IPS DF 4.7 (cell line): ENCODE results near the gene RFX1.

Experiments
- DNase-seq: peaks from one replicate; pipeline ENCODE4 v3.0.0-alpha.2; 2013; ENCODE audit warnings: low spot score; ENCODE audit errors: extremely low read depth

Gene RFX1

DNA sequence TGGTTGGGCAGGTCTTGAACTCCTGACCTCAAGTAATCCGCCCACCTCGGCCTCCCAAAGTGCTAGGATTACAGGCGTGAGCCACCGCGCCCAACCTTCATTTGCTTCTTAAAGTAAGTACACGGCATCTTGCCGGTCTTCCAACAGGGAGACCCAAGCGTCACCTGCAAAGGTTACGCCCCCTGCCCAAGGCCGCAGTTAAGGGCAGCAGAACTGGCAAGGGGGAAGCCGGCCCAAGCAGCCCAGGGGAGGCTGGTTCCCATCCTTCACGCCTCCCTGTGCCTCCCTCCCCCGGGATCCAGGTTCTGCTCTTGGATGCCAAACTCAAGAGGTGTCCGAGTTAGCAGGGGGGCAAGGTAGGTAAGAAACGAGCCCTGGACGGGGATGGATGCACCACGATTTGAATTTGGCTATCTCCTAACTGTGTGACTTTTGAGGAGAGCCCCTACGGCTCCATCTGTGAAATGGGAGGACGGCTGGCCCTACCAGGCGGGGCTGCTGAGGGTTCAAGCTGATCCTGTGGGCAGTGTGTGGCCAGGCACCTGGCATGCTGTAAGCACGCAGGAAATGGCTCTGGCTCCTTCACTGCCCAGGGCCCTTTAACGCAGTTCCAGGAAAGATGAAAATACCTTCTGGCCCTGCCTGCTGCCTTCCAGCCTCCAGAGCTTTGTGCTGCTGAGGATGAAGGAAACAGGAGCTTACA is 9.0 kb downstream of the RFX1 start:
- no peak for DNase-seq

DNA sequence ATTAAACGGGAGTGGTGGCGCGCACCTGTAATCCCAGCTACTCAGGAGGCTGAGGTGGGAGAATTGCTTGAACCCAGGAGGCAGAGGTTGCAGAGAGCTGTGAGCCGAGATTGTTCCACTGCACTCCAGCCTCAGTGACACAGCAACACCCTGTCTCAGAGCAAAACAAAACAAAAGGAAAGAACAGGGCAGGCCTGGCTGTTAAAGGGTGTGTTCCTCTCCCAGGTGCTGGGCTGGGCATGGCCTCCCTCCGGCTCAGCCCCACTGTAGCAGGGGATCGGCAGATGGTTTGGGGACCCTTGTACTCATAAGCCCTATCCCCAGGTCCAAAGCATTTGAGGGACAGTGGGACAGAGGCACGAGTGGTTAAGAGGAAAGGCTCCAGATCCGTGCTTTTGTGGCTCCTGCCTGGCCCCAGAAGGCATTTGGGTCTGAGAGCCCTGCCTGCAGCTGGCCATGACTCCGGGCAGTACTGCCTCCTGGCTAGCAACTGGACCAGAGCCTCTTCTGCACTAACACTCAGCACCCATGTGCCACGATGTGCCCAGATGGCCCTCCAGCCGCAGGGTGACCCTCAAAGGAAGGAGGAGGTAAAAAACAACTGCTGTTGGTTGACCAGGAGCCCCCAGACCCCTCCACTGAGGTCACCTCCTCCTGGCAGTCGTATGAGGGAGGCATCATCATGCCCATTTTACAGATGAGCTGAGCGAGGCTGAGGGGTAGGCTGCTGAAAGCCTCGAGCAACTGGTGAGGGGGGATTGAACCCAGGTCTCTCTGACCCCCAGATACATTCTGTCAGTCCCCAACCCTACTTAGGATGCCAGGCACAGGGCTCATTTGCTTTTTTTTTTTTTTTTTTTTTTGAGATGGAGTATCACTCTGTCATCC is 10.0 kb downstream of the RFX1 start:
- no peak for DNase-seq

DNA sequence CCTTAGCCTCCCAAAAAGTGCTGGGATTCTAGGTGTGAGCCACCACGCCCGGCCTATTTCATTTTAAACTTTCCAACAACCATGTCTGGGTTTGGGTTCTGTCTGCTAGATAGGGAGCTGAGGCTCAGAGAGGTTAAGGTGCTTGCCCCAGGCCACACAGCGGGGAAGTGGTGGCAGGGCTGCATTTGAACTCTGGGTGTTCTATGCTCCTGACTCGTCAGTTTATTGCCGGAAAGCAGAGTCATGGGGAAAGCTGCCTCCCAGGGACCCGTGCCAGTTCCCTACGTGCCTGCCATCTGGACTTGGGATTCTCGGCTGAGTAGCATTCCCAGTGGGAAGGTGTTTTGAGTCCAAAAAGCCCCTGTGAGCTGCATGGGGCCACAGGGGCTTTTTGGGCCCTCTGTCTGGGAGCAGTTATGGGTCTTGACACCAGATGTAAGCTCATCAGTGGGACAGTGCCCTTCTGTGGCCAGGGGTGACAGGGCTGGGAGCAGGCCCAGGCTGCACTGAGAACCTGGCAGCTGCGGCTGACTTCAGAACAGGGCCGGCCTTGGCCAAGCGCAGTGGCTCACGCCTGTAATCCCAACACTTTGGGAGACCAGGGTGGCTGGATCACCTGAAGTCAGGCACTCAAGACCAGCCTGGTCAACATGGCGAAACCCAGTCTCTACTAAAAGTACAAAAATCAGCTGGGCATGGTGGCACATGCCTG is 10.9 kb downstream of the RFX1 start:
- no peak for DNase-seq

DNA sequence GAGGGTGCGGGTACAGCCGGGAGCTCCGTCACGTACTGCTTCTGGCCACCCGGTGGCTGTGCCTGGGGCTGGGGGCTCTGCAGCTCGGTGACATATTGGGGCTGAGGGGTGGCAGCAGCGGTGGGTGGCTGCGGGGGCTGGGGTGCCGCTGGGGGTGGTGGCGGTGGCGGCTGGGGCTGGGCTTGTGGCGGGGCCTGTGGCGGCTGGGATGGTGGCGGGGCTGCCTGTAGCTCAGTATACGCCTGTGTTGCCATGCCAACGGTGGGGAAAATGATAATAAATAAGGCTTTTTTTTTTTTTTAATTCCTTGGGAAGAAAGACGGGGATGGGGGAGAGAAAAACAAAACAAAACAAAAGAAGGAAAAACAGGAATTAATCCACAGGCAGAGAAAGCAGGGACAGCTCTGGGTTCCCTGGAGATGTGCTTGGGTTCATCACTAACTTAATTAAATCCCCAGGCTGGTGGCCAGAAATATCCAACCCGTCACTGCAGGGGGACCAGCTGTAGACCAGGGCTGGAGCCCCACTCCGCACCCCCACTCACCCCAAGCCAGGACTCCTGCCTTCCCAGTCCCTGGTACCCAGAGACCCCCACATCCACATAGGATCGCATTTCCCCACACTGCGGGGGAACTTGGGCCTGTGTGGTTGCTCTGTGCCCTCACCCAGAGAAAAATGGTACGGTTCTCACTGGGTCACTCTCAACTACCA is 12.4 kb downstream of the RFX1 start:
- no peak for DNase-seq

DNA sequence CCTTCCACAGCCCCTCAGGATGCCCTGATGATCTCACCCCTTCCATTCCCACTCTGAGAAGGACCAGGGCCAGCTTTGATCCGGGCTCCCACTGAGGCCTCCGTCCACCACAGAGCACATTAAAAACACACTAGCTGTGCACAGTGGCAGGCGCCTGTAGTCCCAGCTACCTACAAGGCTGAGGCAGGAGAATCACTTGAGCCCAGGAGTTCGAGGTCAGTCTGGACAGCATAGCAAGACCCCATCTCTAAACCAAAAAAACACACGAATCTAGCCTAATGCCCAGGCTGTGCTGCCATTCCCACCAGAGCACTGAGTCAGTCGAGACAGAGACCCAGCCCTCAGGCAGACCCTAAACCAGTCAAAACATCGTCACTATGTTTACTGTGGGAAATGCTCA is 14.1 kb downstream of the RFX1 start:
- DNase-seq = no peak

DNA sequence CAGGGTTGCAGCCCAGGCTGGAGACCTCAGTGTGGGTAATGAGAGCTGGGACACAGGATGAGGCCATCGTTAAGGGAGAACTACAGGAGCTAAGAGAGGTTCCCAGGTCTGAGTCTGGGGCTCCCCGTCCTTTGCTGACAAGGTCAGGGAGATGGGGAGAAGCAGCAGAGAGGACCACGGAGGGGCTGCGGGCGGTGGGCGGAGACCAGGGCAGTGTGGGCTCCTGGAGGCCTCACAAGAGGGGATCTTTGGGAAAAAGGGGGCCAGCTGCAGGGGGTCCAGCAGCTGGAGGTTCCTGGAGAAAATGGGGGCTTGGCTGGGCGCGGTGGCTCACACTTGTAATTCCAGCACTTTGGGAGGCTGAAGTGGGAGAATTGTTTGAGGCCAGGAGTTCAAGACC is 16.0 kb downstream of the RFX1 start:
- DNase-seq = no peak

DNA sequence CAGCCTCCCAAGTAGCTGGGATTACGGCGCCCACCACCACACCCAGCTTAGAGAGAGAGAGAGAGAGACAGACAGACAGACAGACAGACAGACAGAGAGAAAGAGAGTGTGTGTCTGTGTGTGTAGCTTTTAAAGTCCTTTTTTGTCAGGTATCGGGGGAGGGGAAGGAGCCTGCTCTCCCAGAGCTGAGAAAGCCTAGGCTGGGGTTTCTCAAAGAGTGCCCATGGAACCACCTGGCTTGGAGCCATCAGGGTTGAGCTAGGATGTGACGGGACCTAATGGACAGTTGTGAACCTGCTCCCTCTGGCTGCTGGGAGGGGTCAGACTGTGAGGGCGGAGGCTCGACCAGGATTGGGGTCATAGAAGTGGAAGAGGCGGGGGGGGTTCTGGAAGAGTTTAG is 16.6 kb downstream of the RFX1 start:
- no peak for DNase-seq

DNA sequence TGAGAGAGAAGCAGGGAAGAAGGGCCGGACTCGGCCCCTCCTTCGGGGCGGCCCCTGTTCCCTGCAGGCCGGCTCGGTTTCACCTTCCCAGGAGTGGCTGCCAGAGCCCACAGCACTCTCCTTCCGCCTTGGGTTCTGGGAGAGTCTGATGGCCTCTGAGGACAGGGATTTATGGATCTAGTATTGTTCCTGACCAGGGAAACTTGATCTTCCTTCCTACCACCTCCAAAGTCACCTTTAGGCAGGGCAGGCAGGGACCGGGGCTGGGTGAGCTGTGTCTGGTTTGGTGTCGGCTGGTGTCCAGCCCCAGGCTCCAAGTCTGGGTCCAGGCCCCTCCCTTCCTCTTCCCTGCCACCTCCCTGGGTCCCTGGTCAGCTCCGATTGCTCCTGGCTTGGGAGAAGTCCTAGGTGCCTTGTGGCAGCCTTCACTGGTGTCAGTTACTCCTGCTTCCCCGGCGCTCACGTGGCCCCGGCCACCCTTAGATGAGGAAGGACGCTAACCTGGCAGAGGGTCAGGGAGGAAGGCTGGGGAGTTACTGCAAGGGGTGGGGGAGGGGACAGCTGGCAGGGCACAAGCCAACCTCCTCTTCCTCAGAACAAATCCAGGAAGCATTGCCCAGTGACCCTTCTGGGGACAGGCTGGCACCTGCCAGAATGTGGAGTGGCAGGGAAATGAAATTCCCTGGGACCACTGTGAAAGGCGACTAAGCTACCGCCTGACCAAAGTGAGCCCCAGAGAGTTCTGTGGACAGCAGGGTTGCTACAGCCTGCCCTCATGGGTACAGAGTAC is 18.8 kb downstream of the RFX1 start:
- no peak for DNase-seq

DNA sequence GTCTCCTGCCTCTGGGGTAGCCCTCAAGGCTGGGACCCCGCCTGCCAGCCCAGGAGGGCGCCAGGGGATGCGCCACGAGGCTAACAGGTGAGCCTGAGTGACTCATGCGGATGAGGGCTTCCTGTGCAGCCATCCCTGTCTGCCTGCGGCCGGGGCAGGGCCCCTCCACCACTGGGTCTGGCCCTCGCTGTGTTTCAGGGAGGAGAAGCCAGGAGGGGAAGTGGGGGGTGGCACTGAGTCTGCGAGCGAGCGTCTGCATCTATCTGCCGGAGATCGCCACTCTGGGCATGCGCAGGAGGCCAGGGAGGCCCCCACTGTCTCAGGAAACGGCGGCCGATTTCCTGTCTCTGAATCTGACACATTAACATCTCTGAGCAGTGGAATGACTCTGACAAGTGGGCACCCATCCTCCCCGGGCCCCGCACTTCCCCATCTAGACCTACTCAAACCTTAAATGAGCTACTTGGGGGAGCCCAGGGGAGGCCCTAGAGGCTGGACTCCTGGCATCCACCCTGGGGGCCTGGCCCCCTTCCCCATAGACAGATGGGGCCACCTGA is 19.7 kb downstream of the RFX1 start:
- DNase-seq = no peak

DNA sequence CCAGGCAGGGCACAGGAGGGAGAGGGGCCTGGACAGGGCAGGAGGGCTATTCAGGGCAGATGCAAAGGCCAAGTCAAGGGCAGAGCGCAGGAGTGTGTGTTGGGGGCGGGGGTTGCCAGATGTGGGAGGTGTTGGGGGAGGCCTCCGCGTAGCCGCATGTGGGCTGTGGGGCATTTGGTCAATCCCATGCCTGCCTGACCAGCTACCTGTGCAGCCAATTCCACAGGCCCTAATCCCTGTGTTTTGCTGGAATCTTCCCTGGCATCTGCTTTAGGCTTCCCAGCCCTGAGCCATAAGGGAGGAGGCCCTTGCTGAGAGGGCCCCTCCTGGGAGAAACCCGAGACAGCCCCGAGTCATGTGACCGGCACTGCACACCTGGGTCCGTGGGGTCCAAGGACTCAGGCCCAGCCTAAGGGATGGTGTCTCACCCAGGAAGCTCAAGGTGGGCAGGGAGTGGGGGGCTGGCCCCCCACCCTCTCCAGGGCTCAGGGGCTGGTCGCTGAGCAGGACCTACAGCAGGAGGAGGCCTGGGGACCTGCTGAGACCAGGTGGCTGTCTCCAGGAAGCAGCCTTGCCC is 20.3 kb downstream of the RFX1 start:
- DNase-seq = no peak

DNA sequence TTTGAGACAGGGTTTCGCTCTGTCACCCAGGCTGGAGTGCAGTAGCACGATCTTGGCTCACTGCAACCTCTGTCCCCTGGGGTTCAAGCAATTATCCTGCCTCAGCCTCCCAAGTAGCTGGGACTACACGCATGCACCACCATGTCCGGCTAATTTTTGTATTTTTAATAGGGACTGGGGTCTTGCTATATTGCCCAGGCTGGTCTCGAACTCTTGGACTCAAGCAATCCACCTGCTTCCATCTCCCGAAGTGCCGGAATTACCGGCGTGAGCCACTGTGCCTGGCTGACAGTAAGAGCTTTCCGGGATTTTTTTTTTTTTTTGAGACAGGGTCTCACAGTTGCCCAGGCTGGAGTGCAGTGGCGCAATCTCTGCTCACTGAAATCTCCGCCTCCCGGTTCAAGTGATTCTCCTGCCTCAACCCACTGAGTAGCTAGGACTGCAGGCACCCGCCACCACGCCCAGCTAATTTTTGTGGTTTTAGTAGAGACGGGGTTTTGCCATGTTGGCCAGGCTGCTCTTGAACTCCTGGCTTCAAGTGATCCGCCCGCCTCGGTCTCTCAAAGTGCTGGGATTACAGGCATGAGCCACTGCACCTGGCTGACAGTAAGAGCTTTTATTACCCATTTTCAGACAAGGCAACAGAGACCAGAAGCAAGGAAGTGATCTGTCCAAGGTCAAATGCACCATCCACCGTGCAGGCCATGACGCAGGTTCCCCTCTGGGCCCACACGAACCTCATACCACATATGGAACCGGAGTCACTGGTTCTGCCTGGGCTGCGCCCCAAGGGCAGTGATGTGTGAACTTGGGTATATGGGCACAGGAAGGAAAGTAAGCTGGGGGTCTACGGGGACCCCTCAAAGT is 21.0 kb downstream of the RFX1 start:
- no peak for DNase-seq

DNA sequence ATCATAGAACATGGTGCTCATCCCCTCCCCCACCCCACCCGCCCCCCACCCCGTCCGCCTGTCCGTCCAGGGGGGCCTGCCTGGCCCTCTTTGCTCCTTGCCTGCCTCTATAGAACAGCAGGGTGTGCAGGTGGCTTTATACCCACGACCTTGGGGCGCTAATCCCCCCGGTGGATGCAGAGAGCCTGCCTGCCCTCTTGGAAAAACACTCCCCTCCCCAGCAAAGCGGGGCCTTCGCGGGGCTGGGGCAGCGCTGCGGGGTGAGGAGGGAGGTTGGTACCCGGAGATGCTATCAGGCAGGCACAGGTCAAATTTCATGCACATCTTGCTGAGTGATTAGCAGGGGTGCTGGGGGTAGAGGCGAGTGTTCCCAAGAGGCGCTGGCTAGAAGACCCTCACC is 21.9 kb downstream of the RFX1 start:
- no peak for DNase-seq

DNA sequence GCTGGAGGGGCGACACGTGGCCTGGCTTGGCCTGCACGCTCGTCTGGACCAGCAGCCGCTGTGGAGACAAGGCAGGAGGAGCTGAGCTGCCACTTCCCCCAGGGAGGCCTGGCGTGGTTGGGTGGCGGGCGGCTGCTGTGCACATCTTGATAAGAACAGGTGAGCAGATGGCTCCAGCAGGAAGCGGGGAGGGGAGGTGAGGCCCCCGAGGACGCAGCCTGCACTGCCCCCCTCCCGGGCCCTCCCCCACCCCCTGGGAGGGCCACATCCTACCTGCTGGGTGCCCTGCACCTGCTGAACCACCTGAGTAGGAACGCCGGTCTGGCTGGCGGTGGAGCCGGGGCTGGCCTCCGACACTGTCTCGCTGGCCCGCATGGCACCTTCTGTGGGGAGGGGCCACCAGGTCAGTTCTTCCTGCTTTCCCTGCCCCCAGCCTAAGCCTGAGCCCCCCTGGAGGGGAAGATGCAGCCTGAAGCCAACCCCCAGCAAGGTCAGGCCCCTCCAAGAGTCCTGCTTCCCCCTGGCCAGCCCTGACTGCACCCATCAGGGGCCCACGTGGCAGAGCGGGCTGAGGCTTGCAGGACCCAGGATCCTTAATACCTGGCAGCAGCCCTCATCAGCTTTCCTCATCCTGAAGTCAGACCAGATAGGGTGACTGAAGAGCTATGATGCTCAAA is 22.8 kb downstream of the RFX1 start:
- no peak for DNase-seq

DNA sequence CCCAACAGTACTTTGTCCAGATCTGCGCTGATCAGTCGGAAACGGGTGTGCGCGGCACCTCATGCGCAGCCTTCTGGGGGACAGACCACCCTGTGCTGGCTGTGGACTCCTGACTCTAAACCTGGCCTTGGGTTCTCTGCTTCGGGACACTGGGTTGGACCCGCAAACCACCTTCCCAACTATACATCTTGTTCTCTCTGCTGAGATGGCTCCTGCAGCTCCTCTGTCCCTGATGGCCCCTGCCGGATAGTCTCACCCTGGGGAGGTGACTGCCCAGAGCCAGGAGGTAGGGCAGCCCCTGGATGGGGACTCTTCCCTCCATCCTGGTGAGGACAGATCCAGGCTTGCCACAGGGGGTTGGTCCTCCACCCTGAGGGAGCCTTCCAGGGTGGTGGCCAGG is 23.3 kb downstream of the RFX1 start:
- no peak for DNase-seq

DNA sequence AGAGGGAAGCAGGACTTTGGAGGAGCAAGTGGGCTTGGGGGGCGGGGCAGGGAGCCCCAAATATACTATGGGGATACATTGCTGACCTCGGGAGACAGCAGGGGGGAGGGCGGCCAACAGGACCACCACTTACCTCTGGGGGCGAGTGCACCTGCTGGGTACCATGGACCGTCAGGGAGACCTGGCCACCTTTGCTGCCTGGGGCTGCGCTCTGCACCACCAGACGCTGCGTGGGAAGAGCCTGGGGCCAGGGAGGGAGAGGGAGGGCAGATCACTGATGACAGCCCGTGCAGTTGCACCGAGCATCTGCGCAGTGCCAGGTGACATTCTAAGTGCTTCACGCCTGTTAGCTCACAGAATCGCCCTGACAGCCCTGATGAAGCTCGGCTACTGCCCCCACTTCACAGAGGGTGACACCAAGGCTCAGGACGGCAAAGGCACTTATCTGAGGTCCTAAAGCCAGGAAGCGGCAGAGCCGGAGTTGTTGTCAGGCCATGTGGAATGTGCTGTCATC is 24.1 kb downstream of the RFX1 start:
- no peak for DNase-seq

DNA sequence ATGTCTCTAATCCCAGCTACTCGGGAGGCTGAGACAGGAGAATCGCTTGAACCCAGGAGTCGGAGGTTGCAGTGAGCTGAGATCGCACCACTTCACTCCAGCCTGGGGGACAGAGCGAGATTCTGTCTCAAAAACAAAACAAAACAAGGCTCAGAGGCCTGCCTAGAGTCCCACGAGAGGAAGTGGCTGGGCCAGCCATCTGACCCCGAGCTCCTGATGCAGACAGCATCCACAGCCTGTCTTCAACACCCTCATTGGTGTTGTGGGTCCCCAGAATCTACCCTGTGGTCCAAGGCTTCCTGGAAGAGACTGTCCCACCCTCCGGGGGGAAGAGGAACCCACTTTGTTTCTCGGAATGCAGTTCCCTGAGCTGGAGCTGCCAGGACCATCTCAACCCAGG is 24.7 kb downstream of the RFX1 start:
- no peak for DNase-seq

DNA sequence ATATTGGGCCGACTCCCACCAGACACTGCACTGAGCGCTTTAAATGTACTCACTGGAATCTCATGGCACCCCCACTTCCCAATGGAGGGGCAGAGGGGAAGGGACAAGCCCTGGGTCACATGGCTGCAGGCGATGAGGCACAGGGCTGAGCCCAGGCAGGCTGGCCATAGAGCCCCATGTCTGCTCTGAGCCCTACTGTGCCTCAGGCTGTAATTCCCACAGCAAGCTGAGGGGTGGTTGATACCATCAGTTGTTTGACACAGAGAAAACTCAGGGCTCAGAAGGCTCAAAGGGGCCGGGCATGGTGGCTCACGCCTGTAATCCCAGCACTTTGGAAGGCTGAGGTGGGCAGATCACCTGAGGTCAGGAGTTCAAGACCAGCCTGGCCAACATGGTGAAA is 25.1 kb downstream of the RFX1 start:
- DNase-seq = no peak

DNA sequence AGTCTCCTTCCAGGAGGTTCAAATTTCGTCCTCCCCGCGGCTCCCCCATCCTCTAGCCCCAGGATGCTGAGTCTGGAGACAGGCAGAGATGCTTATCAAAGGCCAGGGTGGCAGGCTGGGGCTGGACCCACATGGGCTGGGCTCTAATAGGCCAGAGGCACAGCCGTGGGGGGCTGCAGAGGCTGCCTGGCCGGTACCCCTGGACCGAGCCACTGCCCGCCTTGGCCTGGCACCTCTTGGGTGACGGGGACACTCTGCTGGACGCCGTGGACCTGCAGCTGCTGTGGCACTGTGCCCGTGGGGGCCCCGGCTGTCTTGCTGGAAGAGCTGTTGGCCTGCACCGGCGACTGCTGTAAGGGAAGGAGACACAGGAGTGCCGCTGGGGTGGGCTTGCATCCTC is 25.8 kb downstream of the RFX1 start:
- DNase-seq = no peak
